Natural killer cell (primary cell): ENCODE measurements around the gene XIRP1. TPM values are rescaled to one million over a fixed set of nuclear protein-coding genes. Genes with fewer than 3 reads are reported as not detected.
A peak's percentile ranks its signal among the peaks of the same experiment; 100 is the strongest.

Experiments
- ATAC-seq, 3 donors: fragments of 150-1000 bp in 2 of 3; fragments of 200-7000 bp in 1 of 3; cut with Tn5 transposase; 1 replicate in 1 of 3; 2 replicates in 2 of 3; pipeline ENCODE4 v1.10.0; 2021; ENCODE audit warnings: mild to moderate bottlenecking in 2 of 3, moderate library complexity in 2 of 3
- DNase-seq, 2 donors: peaks; one replicate each; pipeline versions ENCODE4 v3.0.0 to v3.0.0-alpha.2; 2013 to 2021; ENCODE audit warnings: mixed read lengths in 1 of 2
- H3K27ac ChIP-seq: one replicate; pipeline ENCODE4 v1.5.1; 2013; ENCODE audit warnings: mild to moderate bottlenecking, low read length
- H3K27me3 ChIP-seq: one replicate; pipeline ENCODE4 v1.6.1; 2013; ENCODE audit warnings: low read length; ENCODE audit not compliant: control insufficient read depth, insufficient read depth
- H3K36me3 ChIP-seq: one replicate; pipeline ENCODE4 v1.6.1; 2013; ENCODE audit warnings: low read length; ENCODE audit not compliant: control insufficient read depth, insufficient read depth
- H3K4me1 ChIP-seq: one replicate; pipeline ENCODE4 v1.6.1; 2013; ENCODE audit warnings: low read length; ENCODE audit not compliant: control insufficient read depth, insufficient read depth
- H3K4me3 ChIP-seq: one replicate; pipeline ENCODE4 v1.5.1; 2013; ENCODE audit warnings: low read length
- H3K9me3 ChIP-seq: one replicate; pipeline ENCODE4 v1.6.1; 2013; ENCODE audit warnings: low read length; ENCODE audit not compliant: control insufficient read depth, insufficient read depth
- H3K27ac Mint-ChIP-seq, 2 donors: one replicate each; pipeline ENCODE4 v1.8.0; 2022; ENCODE audit warnings: mild to moderate bottlenecking in 2 of 2, mixed read lengths in 2 of 2, moderate library complexity in 1 of 2
- H3K27me3 Mint-ChIP-seq, 2 donors: one replicate each; pipeline ENCODE4 v1.8.0; 2022; ENCODE audit warnings: low read depth in 2 of 2, mixed read lengths in 2 of 2
- H3K36me3 Mint-ChIP-seq: one replicate; pipeline ENCODE4 v1.8.0; 2022; ENCODE audit warnings: mixed read lengths
- H3K4me1 Mint-ChIP-seq, 2 donors: one replicate each; pipeline ENCODE4 v1.8.0; 2022; ENCODE audit warnings: mixed read lengths in 2 of 2
- H3K4me3 Mint-ChIP-seq: one replicate; pipeline ENCODE4 v1.8.0; 2022; ENCODE audit warnings: mild to moderate bottlenecking, moderate library complexity, mixed read lengths
- H3K9me3 Mint-ChIP-seq, 2 donors: one replicate each; pipeline ENCODE4 v1.8.0; 2022; ENCODE audit warnings: mixed read lengths in 2 of 2
- CTCF ChIP-seq: fragments of 200-600 bp; IDR thresholded peaks from one replicate; pipeline ENCODE4 v1.8.0; 2022; ENCODE audit warnings: antibody characterized with exemption
- WGBS: methylation state at CpG from one replicate; pipeline ENCODE4 v1.1.7; 2013; ENCODE audit warnings: missing lambda C conversion rate; ENCODE audit not compliant: insufficient coverage; 5-methylcytosine and 5-hydroxymethylcytosine counted together
- intact Hi-C: fragments of 100-400 bp; cut with micrococcal nuclease; formaldehyde crosslinking; loops from one replicate; pipeline ENCODE4 v1.14.2; 2022
- total RNA-seq, 4 donors: library from RNA; stranded (reverse); fragments of 120-200 nt in 1 of 4; gene quantifications; one replicate each; pipeline versions ENCODE4 v1.2.3 to v1.2.4, GENCODE V29; 2013 to 2022

The XIRP1 gene
- total RNA-seq, 3 donors from 2014 or later (not counting 1 experiment from before 2014, with no cell fraction given): 0.14 to 0.40 (median 0.24) TPM

- peak overlapping the region; percentile 68 for H3K27ac ChIP-seq
- DNase-seq (peak in 1 of 2 donors; percentile 47), ATAC-seq (no peak)
- Mint-ChIP-seq H3K27ac (peak overlapping the region; percentile 97 to 99), H3K27me3 (no peaks in the 10 kb centered on the region), H3K9me3 (no peaks in the 10 kb centered on the region), H3K4me1 (peaks cover 73 to 77% of the 10 kb centered on the region in 2 donors), H3K36me3 (peaks cover 6% of the 10 kb centered on the region), H3K4me3 (peak overlapping the region; percentile 96)
- WGBS: 79% methylated on average over 4 of the region's 4 CpGs
- no peak overlapping the region for H3K4me3 ChIP-seq
- intact Hi-C loops: no loop called here
- H3K9me3 ChIP-seq: no peaks in the 10 kb centered on the region
- H3K36me3 ChIP-seq: peaks cover 24% of the 10 kb centered on the region
- H3K4me1 ChIP-seq: peaks cover 71% of the 10 kb centered on the region
- TF ChIP-seq CTCF: no peak
- no peaks in the 10 kb centered on the region for H3K27me3 ChIP-seq
These were observed 43.3 kb downstream of the XIRP1 start for GRCh38 chr3:39149059-39149455.

GRCh38 chr3:39148435-39149058 is 43.8 kb downstream of the XIRP1 start:
- Histone ChIP-seq H3K4me3 (no peak overlapping the region), H3K27ac (peak overlapping the region; percentile 68), H3K27me3 (no peaks in the 10 kb centered on the region), H3K36me3 (peaks cover 30% of the 10 kb centered on the region), H3K4me1 (peaks cover 67% of the 10 kb centered on the region), H3K9me3 (no peaks in the 10 kb centered on the region)
- DNase-seq (peak in 1 of 2 donors; percentile 33), ATAC-seq (no peak)
- H3K27me3 Mint-ChIP-seq: no peaks in the 10 kb centered on the region
- TF ChIP-seq CTCF: no peak
- H3K9me3 Mint-ChIP-seq: no peaks in the 10 kb centered on the region
- peaks cover 73 to 77% of the 10 kb centered on the region in 2 donors for H3K4me1 Mint-ChIP-seq
- H3K4me3 Mint-ChIP-seq: peak overlapping the region; percentile 96
- 40% methylated on average over 7 of the region's 9 CpGs for WGBS
- H3K36me3 Mint-ChIP-seq: peaks cover 6% of the 10 kb centered on the region
- intact Hi-C loops: no loop called here
- H3K27ac Mint-ChIP-seq: peak overlapping the region; percentile 97 to 99

- DNase-seq (peak; percentile 49 to 67), ATAC-seq (peak; percentile 2 to 11 (median 10))
- Histone ChIP-seq H3K9me3 (no peaks in the 10 kb centered on the region), H3K36me3 (peaks cover 36% of the 10 kb centered on the region), H3K4me3 (no peak overlapping the region), H3K27me3 (no peaks in the 10 kb centered on the region), H3K27ac (peak overlapping the region; percentile 68), H3K4me1 (peaks cover 67% of the 10 kb centered on the region)
- TF ChIP-seq CTCF: no peak
- Mint-ChIP-seq H3K27me3 (no peaks in the 10 kb centered on the region), H3K36me3 (peaks cover 6% of the 10 kb centered on the region), H3K4me3 (peak overlapping the region; percentile 96), H3K4me1 (peaks cover 73 to 77% of the 10 kb centered on the region in 2 donors), H3K27ac (peak overlapping the region; percentile 97 to 99), H3K9me3 (no peaks in the 10 kb centered on the region)
- intact Hi-C loops: no loop called here
- 4% methylated on average over 8 of the region's 9 CpGs for WGBS
These were observed 44.5 kb downstream of the XIRP1 start for GRCh38 chr3:39147711-39148434.
